Measurements from ENCODE around the gene KREMEN2.

KREMEN2 gene

DNA sequence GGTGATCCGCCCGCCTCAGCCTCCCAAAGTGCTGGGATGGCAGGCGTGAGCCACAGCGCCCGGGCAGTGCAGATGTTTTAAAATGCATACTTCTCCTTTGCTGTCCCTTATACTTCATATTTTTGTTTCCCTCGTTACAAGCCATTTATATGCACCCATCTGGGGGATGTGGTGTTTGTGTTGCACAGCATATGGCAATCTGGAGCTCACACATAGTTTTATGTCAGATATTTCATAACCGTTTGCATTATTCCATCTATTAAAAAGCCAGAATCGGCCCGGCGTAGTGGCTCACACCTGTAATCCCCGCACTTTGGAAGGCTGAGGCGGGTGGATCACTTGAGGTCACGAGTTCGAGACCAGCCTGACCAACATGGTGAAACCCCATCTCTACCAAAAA is 40.6 kb upstream of the KREMEN2 start:
- H3K14ac ChIP-seq (ENCODE audit: low read length in 2 of 2): no peak overlapping the region
- H2BK15ac ChIP-seq (ENCODE audit: low read depth, poor library complexity, severe bottlenecking): no peak overlapping the region
- H3K4me1 ChIP-seq (ENCODE audit: control insufficient read depth, insufficient read depth, low read depth, low read length): peaks cover 8% of the 10 kb centered on the region
- no peak overlapping the region for H2BK5ac ChIP-seq (ENCODE audit: low read depth, low read length, poor library complexity, severe bottlenecking)
- no peak overlapping the region for H2AK5ac ChIP-seq (ENCODE audit: low read length, severe bottlenecking)
- no peak overlapping the region for H3K4ac ChIP-seq (ENCODE audit: low read depth in 1 of 2, low read length in 2 of 2)
- 98% methylated on average over 13 of the region's 14 CpGs for WGBS
- no peaks in the 10 kb centered on the region for H3K9me3 ChIP-seq (ENCODE audit: control insufficient read depth, low read length)
- H4K91ac ChIP-seq (ENCODE audit: low read length): no peak overlapping the region
- H3K4me2 ChIP-seq (ENCODE audit: low read length, poor library complexity, severe bottlenecking): no peak overlapping the region
- H4K8ac ChIP-seq (ENCODE audit: low read length): no peak overlapping the region
- no peaks in the 10 kb centered on the region for H3K27me3 ChIP-seq (ENCODE audit: control insufficient read depth in 1 of 2, insufficient read depth in 1 of 2, low read length in 2 of 2)
- H3K4me3 ChIP-seq (ENCODE audit: insufficient read depth in 1 of 2, low read depth in 1 of 2, low read length in 2 of 2): no peak overlapping the region
- H3K36me3 ChIP-seq (ENCODE audit: control insufficient read depth in 1 of 2, insufficient read depth in 2 of 2, low read depth in 1 of 2, low read length in 2 of 2): peaks cover 36 to 43% of the 10 kb centered on the region in 2 experiments
- DNase-seq: no peak
- no peak overlapping the region for H2BK120ac ChIP-seq (ENCODE audit: low read depth, low read length)
- H3K27ac ChIP-seq (ENCODE audit: low read length, poor library complexity, severe bottlenecking): no peak overlapping the region
- no peak overlapping the region for H2BK12ac ChIP-seq (ENCODE audit: low read length in 2 of 2)
- H3K9ac ChIP-seq (ENCODE audit: low read length): no peak overlapping the region
- no peak overlapping the region for H3K18ac ChIP-seq (ENCODE audit: low read depth in 1 of 2, low read length in 2 of 2)
- peaks cover 33% of the 10 kb centered on the region for H3K79me1 ChIP-seq (replicated peaks; ENCODE audit: low read length, poor library complexity, severe bottlenecking)
- no peak overlapping the region for H3K23ac ChIP-seq (ENCODE audit: low read length in 2 of 2)
- H2AFZ ChIP-seq (ENCODE audit: low read depth, low read length): no peak overlapping the region

DNA sequence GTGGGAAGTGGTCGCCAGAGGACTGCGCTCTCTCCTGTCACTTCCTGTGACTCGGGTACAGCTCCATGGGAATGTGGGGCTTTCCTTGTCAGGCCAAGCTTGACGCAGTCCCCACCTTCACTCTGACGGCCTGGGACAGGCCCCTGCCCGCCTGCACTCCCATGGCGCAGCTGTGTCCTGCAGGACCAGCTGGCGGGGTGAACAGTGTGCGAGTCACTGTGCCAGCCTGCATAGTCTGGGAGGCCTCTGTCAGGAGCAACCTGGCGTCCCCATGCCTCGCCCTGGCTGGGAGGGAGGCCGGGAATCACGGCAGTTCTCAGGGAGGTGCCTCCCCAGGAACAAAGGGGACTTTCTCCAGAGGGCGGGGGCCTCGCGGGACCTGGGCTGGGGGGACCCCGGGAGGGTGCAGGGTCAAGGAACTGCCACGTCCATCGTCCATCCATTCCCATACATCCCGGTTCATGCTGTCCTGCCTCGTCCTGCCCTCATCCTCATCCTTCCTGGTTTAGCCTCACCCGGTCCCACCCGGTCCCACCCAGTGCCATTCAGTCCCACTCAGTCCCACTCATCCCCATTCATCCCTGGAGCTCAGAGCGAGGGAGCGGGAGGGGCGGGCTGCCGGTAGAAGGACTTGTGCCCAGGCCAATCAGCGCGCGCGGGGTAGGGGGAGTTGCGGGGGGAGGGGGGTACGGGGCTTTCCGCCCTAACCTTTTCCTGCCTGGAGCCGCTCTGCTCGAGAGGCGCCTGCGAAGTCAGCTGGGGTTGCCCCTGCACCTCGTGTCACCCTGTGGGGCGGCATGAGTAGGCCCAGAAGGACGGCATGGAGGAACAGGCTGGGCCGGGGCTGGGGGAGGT is 38.9 kb upstream of the KREMEN2 start:
- H2AK5ac ChIP-seq (ENCODE audit: low read length, severe bottlenecking): no peak overlapping the region
- peaks cover 18% of the 10 kb centered on the region for H3K4me1 ChIP-seq (ENCODE audit: control insufficient read depth, insufficient read depth, low read depth, low read length)
- peak overlapping the region in 1 of 2 experiments; percentile 35 for H3K4ac ChIP-seq (ENCODE audit: low read depth in 1 of 2, low read length in 2 of 2)
- no peak overlapping the region for H2AFZ ChIP-seq (ENCODE audit: low read depth, low read length)
- H3K27me3 ChIP-seq (ENCODE audit: control insufficient read depth in 1 of 2, insufficient read depth in 1 of 2, low read length in 2 of 2): no peaks in the 10 kb centered on the region
- no peak overlapping the region for H2BK12ac ChIP-seq (ENCODE audit: low read length in 2 of 2)
- no peak overlapping the region for H4K91ac ChIP-seq (ENCODE audit: low read length)
- H3K9ac ChIP-seq (ENCODE audit: low read length): no peak overlapping the region
- H3K18ac ChIP-seq (ENCODE audit: low read depth in 1 of 2, low read length in 2 of 2): peak overlapping the region in 1 of 2 experiments; percentile 34
- no peak overlapping the region for H3K27ac ChIP-seq (ENCODE audit: low read length, poor library complexity, severe bottlenecking)
- no peak for DNase-seq
- no peak overlapping the region for H2BK15ac ChIP-seq (ENCODE audit: low read depth, poor library complexity, severe bottlenecking)
- peaks cover 43 to 50% of the 10 kb centered on the region in 2 experiments for H3K36me3 ChIP-seq (ENCODE audit: control insufficient read depth in 1 of 2, insufficient read depth in 2 of 2, low read depth in 1 of 2, low read length in 2 of 2)
- no peak overlapping the region for H3K23ac ChIP-seq (ENCODE audit: low read length in 2 of 2)
- H3K79me1 ChIP-seq (replicated peaks; ENCODE audit: low read length, poor library complexity, severe bottlenecking): peaks cover 36% of the 10 kb centered on the region
- H3K9me3 ChIP-seq (ENCODE audit: control insufficient read depth, low read length): no peaks in the 10 kb centered on the region
- no peak overlapping the region for H3K4me3 ChIP-seq (ENCODE audit: insufficient read depth in 1 of 2, low read depth in 1 of 2, low read length in 2 of 2)
- H3K4me2 ChIP-seq (ENCODE audit: low read length, poor library complexity, severe bottlenecking): no peak overlapping the region
- 67% methylated on average over 35 of the region's 42 CpGs for WGBS
- H2BK5ac ChIP-seq (ENCODE audit: low read depth, low read length, poor library complexity, severe bottlenecking): no peak overlapping the region
- H4K8ac ChIP-seq (ENCODE audit: low read length): no peak overlapping the region
- H2BK120ac ChIP-seq (ENCODE audit: low read depth, low read length): peak overlapping the region; percentile 12
- peak overlapping the region in 1 of 2 experiments; percentile 78 for H3K14ac ChIP-seq (ENCODE audit: low read length in 2 of 2)

DNA sequence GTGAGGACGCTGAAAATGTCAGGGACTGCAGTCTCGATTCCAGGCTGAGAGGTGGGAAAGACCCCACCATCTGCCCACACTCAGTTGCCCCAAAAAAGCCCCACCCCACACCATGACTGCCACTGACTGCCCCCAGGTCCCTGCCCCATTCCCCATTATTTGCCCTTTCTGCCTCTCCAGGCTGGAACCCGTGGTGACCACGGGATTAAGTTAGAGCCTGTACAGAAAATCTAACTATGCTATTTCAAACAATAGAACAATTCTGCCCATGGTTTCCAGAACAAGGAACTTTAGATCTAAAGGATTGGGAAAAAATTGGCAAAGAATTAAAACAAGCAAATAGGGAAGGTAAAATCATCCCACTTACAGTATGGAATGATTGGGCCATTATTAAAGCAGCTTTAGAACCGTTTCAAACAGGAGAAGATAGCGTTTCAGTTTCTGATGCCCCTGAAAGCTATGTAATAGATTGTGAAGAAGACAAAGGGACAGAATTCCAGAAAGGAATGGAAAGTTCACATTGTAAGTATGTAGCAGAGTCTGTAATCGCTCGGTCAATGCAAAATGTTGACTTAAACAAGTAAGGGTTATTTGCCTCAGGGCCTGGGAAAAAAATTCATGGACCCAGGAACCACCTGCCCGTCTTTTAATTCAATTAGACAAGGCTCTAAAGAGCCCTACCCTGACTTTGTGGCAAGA is 38.0 kb upstream of the KREMEN2 start:
- Histone ChIP-seq H4K8ac (ENCODE audit: low read length) (no peak overlapping the region), H2BK15ac (ENCODE audit: low read depth, poor library complexity, severe bottlenecking) (no peak overlapping the region), H3K4me3 (ENCODE audit: insufficient read depth in 1 of 2, low read depth in 1 of 2, low read length in 2 of 2) (no peak overlapping the region), H3K79me1 (replicated peaks; ENCODE audit: low read length, poor library complexity, severe bottlenecking) (peaks cover 34% of the 10 kb centered on the region), H3K23ac (ENCODE audit: low read length in 2 of 2) (no peak overlapping the region), H3K4me2 (ENCODE audit: low read length, poor library complexity, severe bottlenecking) (no peak overlapping the region), H3K18ac (ENCODE audit: low read depth in 1 of 2, low read length in 2 of 2) (no peak overlapping the region), H3K4me1 (ENCODE audit: control insufficient read depth, insufficient read depth, low read depth, low read length) (peaks cover 18% of the 10 kb centered on the region), H3K14ac (ENCODE audit: low read length in 2 of 2) (no peak overlapping the region), H2BK12ac (ENCODE audit: low read length in 2 of 2) (no peak overlapping the region), H3K4ac (ENCODE audit: low read depth in 1 of 2, low read length in 2 of 2) (no peak overlapping the region), H2BK5ac (ENCODE audit: low read depth, low read length, poor library complexity, severe bottlenecking) (no peak overlapping the region), H2AK5ac (ENCODE audit: low read length, severe bottlenecking) (no peak overlapping the region), H3K27me3 (ENCODE audit: control insufficient read depth in 1 of 2, insufficient read depth in 1 of 2, low read length in 2 of 2) (no peaks in the 10 kb centered on the region), H2AFZ (ENCODE audit: low read depth, low read length) (no peak overlapping the region), H3K36me3 (ENCODE audit: control insufficient read depth in 1 of 2, insufficient read depth in 2 of 2, low read depth in 1 of 2, low read length in 2 of 2) (peaks cover 48 to 60% of the 10 kb centered on the region in 2 experiments), H3K27ac (ENCODE audit: low read length, poor library complexity, severe bottlenecking) (no peak overlapping the region), H4K91ac (ENCODE audit: low read length) (no peak overlapping the region), H3K9me3 (ENCODE audit: control insufficient read depth, low read length) (no peaks in the 10 kb centered on the region), H2BK120ac (ENCODE audit: low read depth, low read length) (no peak overlapping the region), H3K9ac (ENCODE audit: low read length) (peak overlapping the region; percentile 46)
- no peak for DNase-seq
- whole genome bisulfite sequencing: 73% methylated on average over 7 of the region's 9 CpGs

- H4K8ac ChIP-seq (ENCODE audit: low read length): no peak overlapping the region
- peak overlapping the region; percentile 49 for H2AFZ ChIP-seq (ENCODE audit: low read depth, low read length)
- H2BK12ac ChIP-seq (ENCODE audit: low read length in 2 of 2): no peak overlapping the region
- peak overlapping the region in 1 of 2 experiments; percentile 43 for H3K18ac ChIP-seq (ENCODE audit: low read depth in 1 of 2, low read length in 2 of 2)
- H3K4me2 ChIP-seq (ENCODE audit: low read length, poor library complexity, severe bottlenecking): no peak overlapping the region
- H2BK15ac ChIP-seq (ENCODE audit: low read depth, poor library complexity, severe bottlenecking): no peak overlapping the region
- H2BK120ac ChIP-seq (ENCODE audit: low read depth, low read length): no peak overlapping the region
- no peaks in the 10 kb centered on the region for H3K27me3 ChIP-seq (ENCODE audit: control insufficient read depth in 1 of 2, insufficient read depth in 1 of 2, low read length in 2 of 2)
- H3K27ac ChIP-seq (ENCODE audit: low read length, poor library complexity, severe bottlenecking): no peak overlapping the region
- no peak overlapping the region for H4K91ac ChIP-seq (ENCODE audit: low read length)
- H3K36me3 ChIP-seq (ENCODE audit: control insufficient read depth in 1 of 2, insufficient read depth in 2 of 2, low read depth in 1 of 2, low read length in 2 of 2): peaks cover 48 to 60% of the 10 kb centered on the region in 2 experiments
- no peak overlapping the region for H2BK5ac ChIP-seq (ENCODE audit: low read depth, low read length, poor library complexity, severe bottlenecking)
- peak overlapping the region; percentile 46 for H3K9ac ChIP-seq (ENCODE audit: low read length)
- H3K14ac ChIP-seq (ENCODE audit: low read length in 2 of 2): no peak overlapping the region
- peak overlapping the region in 1 of 2 experiments; percentile 62 for H3K4me3 ChIP-seq (ENCODE audit: insufficient read depth in 1 of 2, low read depth in 1 of 2, low read length in 2 of 2)
- no peak overlapping the region for H3K4ac ChIP-seq (ENCODE audit: low read depth in 1 of 2, low read length in 2 of 2)
- peaks cover 31% of the 10 kb centered on the region for H3K79me1 ChIP-seq (replicated peaks; ENCODE audit: low read length, poor library complexity, severe bottlenecking)
- H3K9me3 ChIP-seq (ENCODE audit: control insufficient read depth, low read length): no peaks in the 10 kb centered on the region
- 79% methylated on average over 3 of the region's 5 CpGs for WGBS
- H2AK5ac ChIP-seq (ENCODE audit: low read length, severe bottlenecking): no peak overlapping the region
- peaks cover 18% of the 10 kb centered on the region for H3K4me1 ChIP-seq (ENCODE audit: control insufficient read depth, insufficient read depth, low read depth, low read length)
- no peak for DNase-seq
- H3K23ac ChIP-seq (ENCODE audit: low read length in 2 of 2): no peak overlapping the region
These were observed 37.5 kb upstream of the KREMEN2 start for GRCh38 chr16:2926650-2926999.

Measured in mesenchymal stem cell (in vitro differentiated cells and primary cell).